Effector memory CD4-positive, alpha-beta T cell (primary cell): Measurements from ENCODE around the gene CHD2.

Experiments
- DNase-seq, 3 donors: peaks; one replicate each; pipeline ENCODE4 v3.0.0-alpha.2; 2020
- H3K27ac ChIP-seq: 2 replicates; pipeline ENCODE4 v1.7.0; 2013; ENCODE audit warnings: mild to moderate bottlenecking, low read length, moderate library complexity; ENCODE audit not compliant: insufficient read depth, poor library complexity, severe bottlenecking
- H3K27me3 ChIP-seq: replicated peaks from 2 replicates; pipeline ENCODE4 v1.7.0; 2013; ENCODE audit warnings: mild to moderate bottlenecking, low read length; ENCODE audit not compliant: insufficient read depth, control insufficient read depth, poor library complexity, severe bottlenecking
- H3K36me3 ChIP-seq: 2 replicates; pipeline ENCODE4 v1.7.0; 2013; ENCODE audit warnings: mild to moderate bottlenecking, low read length, moderate library complexity; ENCODE audit not compliant: control insufficient read depth, insufficient read depth
- H3K4me1 ChIP-seq: 2 replicates; pipeline ENCODE4 v1.7.0; 2013; ENCODE audit warnings: low read length, mild to moderate bottlenecking; ENCODE audit not compliant: control insufficient read depth, insufficient read depth, poor library complexity, severe bottlenecking
- H3K4me3 ChIP-seq: 2 replicates; pipeline ENCODE4 v1.7.0; 2013; ENCODE audit warnings: low read length, low read depth, mild to moderate bottlenecking; ENCODE audit not compliant: insufficient read depth, poor library complexity, severe bottlenecking
- H3K9me3 ChIP-seq: 2 replicates; pipeline ENCODE4 v1.7.0; 2013; ENCODE audit warnings: mild to moderate bottlenecking, low read length, moderate library complexity; ENCODE audit not compliant: control insufficient read depth

The CHD2 gene

GRCh38 chr15:92937901-92938300 lies 37.8 kb downstream of the CHD2 start:
- H3K27ac ChIP-seq: no peak overlapping the region
- no peaks in the 10 kb centered on the region for H3K27me3 ChIP-seq
- DNase-seq: no peak
- H3K36me3 ChIP-seq: peaks cover 90% of the 10 kb centered on the region
- H3K4me1 ChIP-seq: peaks cover 6% of the 10 kb centered on the region
- H3K9me3 ChIP-seq: no peaks in the 10 kb centered on the region
- H3K4me3 ChIP-seq: no peak overlapping the region

GRCh38 chr15:92938387-92938786 lies 38.3 kb downstream of the CHD2 start:
- Histone ChIP-seq H3K4me3 (no peak overlapping the region), H3K27me3 (no peaks in the 10 kb centered on the region), H3K4me1 (peaks cover 6% of the 10 kb centered on the region), H3K36me3 (peaks cover 93% of the 10 kb centered on the region), H3K9me3 (no peaks in the 10 kb centered on the region), H3K27ac (no peak overlapping the region)
- DNase-seq: no peak

- Histone ChIP-seq H3K27ac (no peak overlapping the region), H3K27me3 (no peaks in the 10 kb centered on the region), H3K9me3 (no peaks in the 10 kb centered on the region), H3K36me3 (peaks cover 93% of the 10 kb centered on the region), H3K4me1 (peaks cover under 1% of the 10 kb centered on the region), H3K4me3 (no peak overlapping the region)
- no peak for DNase-seq
Observed at GRCh38 chr15:92941668-92942067, 41.5 kb downstream of the CHD2 start.

GRCh38 chr15:92942706-92943105 lies 42.6 kb downstream of the CHD2 start:
- DNase-seq: no peak
- no peak overlapping the region for H3K4me3 ChIP-seq
- no peak overlapping the region for H3K27ac ChIP-seq
- H3K9me3 ChIP-seq: peaks cover 3% of the 10 kb centered on the region
- H3K4me1 ChIP-seq: no peaks in the 10 kb centered on the region
- peaks cover 94% of the 10 kb centered on the region for H3K36me3 ChIP-seq
- H3K27me3 ChIP-seq: no peaks in the 10 kb centered on the region

GRCh38 chr15:92943581-92943980 lies 43.5 kb downstream of the CHD2 start:
- DNase-seq: no peak
- peaks cover 94% of the 10 kb centered on the region for H3K36me3 ChIP-seq
- H3K27ac ChIP-seq: no peak overlapping the region
- no peaks in the 10 kb centered on the region for H3K27me3 ChIP-seq
- no peaks in the 10 kb centered on the region for H3K4me1 ChIP-seq
- peaks cover 11% of the 10 kb centered on the region for H3K9me3 ChIP-seq
- H3K4me3 ChIP-seq: no peak overlapping the region

- Histone ChIP-seq H3K9me3 (peaks cover 25% of the 10 kb centered on the region), H3K27ac (no peak overlapping the region), H3K4me1 (no peaks in the 10 kb centered on the region), H3K36me3 (peaks cover 94% of the 10 kb centered on the region), H3K4me3 (no peak overlapping the region), H3K27me3 (no peaks in the 10 kb centered on the region)
- no peak for DNase-seq
Observed at GRCh38 chr15:92944946-92945521, 44.9 kb downstream of the CHD2 start.

GRCh38 chr15:92947071-92947730 lies 47.1 kb downstream of the CHD2 start:
- DNase-seq: no peak
- Histone ChIP-seq H3K27me3 (no peaks in the 10 kb centered on the region), H3K4me3 (no peak overlapping the region), H3K36me3 (peaks cover 98% of the 10 kb centered on the region), H3K27ac (no peak overlapping the region), H3K4me1 (no peaks in the 10 kb centered on the region), H3K9me3 (peaks cover 25% of the 10 kb centered on the region)

GRCh38 chr15:92949604-92950249 lies 49.6 kb downstream of the CHD2 start:
- H3K4me1 ChIP-seq: no peaks in the 10 kb centered on the region
- no peak overlapping the region for H3K27ac ChIP-seq
- DNase-seq: no peak
- H3K4me3 ChIP-seq: no peak overlapping the region
- H3K36me3 ChIP-seq: peaks cover 98% of the 10 kb centered on the region
- H3K9me3 ChIP-seq: peaks cover 25% of the 10 kb centered on the region
- H3K27me3 ChIP-seq: no peaks in the 10 kb centered on the region

DNA sequence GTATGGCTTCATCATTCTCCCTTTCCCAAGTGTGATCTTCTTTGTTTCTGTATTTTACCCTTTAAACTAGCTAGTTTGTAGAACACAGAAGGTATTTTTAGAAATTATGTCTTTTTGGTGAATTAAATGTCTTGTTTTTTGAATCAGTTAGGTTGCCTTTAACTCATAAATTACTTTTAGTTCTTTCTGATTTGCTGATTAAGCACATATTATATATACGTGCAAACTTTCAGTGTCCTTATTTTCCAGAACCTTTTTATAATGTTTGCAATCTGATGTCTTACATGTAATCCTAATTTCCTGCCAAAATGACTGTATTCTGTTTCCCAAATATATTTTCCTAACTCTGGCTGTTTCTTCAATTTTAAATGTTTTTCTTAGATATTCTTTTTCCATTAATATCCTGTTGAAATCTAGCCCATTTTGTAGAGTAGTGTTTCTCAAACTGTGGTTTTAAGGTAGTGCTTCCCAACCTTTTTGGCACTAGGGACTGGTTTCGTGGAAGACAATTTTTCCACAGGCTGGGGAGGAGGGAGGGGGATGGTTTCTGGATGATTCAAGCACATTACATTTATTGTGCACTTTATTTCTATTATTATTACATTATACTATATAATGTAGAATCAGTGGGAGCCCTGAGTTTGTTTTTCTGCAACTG lies 51.8 kb downstream of the CHD2 start:
- Histone ChIP-seq H3K4me1 (no peaks in the 10 kb centered on the region), H3K36me3 (peaks cover 99% of the 10 kb centered on the region), H3K27ac (no peak overlapping the region), H3K4me3 (no peak overlapping the region), H3K9me3 (peaks cover 25% of the 10 kb centered on the region), H3K27me3 (no peaks in the 10 kb centered on the region)
- no peak for DNase-seq

DNA sequence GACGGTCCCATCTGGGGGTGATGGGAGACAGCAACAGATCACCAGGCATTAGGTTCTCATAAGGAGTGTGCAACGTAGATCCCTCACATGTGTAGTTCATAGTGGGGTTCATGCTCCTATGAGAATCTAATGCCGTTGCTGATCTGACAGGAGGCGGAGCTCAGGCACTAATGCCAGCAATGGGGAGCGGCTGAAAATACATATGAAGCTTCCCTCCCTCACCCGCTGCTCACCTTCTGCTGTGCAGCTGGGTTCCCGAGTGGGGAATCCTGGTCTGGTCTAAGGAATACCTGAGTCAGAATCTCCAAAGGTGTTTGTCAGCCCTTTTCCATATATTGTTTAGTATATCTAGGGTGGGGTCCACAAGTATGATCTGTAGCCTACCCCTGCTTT lies 52.3 kb downstream of the CHD2 start:
- H3K9me3 ChIP-seq: peaks cover 24% of the 10 kb centered on the region
- DNase-seq: no peak
- H3K4me1 ChIP-seq: no peaks in the 10 kb centered on the region
- no peak overlapping the region for H3K4me3 ChIP-seq
- peaks cover 99% of the 10 kb centered on the region for H3K36me3 ChIP-seq
- no peaks in the 10 kb centered on the region for H3K27me3 ChIP-seq
- H3K27ac ChIP-seq: no peak overlapping the region
